GM21390 (cell line): ENCODE measurements around the gene TEX29.

ENCODE experiments used
- ATAC-seq: cut with Tn5 transposase; IDR thresholded peaks from one replicate; pipeline ENCODE4 v1.9.1; 2021; ENCODE audit not compliant: unreplicated experiment

The TEX29 gene

GRCh38 chr13:111339366-111340143, 19.1 kb downstream of the TEX29 start:
- ATAC-seq: no peak

GRCh38 chr13:111341886-111342285, 21.4 kb downstream of the TEX29 start:
- ATAC-seq: no peak

GRCh38 chr13:111342721-111343120, 22.3 kb downstream of the TEX29 start:
- no peak for ATAC-seq

GRCh38 chr13:111343186-111343805, 22.9 kb downstream of the TEX29 start:
- no peak for ATAC-seq

GRCh38 chr13:111344471-111345191, 24.2 kb downstream of the TEX29 start:
- no peak for ATAC-seq

GRCh38 chr13:111345682-111346081, 25.2 kb downstream of the TEX29 start:
- ATAC-seq: no peak

- no peak for ATAC-seq
Observed at GRCh38 chr13:111346101-111346680, 25.7 kb downstream of the TEX29 start.

GRCh38 chr13:111347438-111347837, 27.0 kb downstream of the TEX29 start:
- no peak for ATAC-seq

- no peak for ATAC-seq
Observed at GRCh38 chr13:111353508-111353907, 33.1 kb downstream of the TEX29 start.

- no peak for ATAC-seq
Observed at GRCh38 chr13:111354789-111355188, 34.3 kb downstream of the TEX29 start.

- no peak for ATAC-seq
Observed at GRCh38 chr13:111356795-111357194, 36.4 kb downstream of the TEX29 start.

- no peak for ATAC-seq
Observed at GRCh38 chr13:111359237-111359915, 38.9 kb downstream of the TEX29 start.

- no peak for ATAC-seq
Observed at GRCh38 chr13:111359930-111360329, 39.5 kb downstream of the TEX29 start.

GRCh38 chr13:111360452-111360851, 40.0 kb downstream of the TEX29 start:
- ATAC-seq: no peak

GRCh38 chr13:111361046-111361872, 40.8 kb downstream of the TEX29 start:
- no peak for ATAC-seq

GRCh38 chr13:111361873-111362648, 41.6 kb downstream of the TEX29 start:
- ATAC-seq: no peak

GRCh38 chr13:111363121-111363520, 42.7 kb downstream of the TEX29 start:
- ATAC-seq: no peak

GRCh38 chr13:111363591-111363990, 43.1 kb downstream of the TEX29 start:
- no peak for ATAC-seq
